AG10803 (cell line): ENCODE results near the gene MCTP1.

ENCODE experiments used
- DNase-seq: peaks from one replicate; pipeline ENCODE4 v3.0.0; 2010; ENCODE audit warnings: low read depth
- H3K4me3 ChIP-seq: 2 replicates; pipeline ENCODE4 v1.5.1; 2011; ENCODE audit warnings: mild to moderate bottlenecking, low read length, control low read depth
- CTCF ChIP-seq: conservative IDR thresholded peaks from 2 replicates; pipeline ENCODE4 v1.5.1; 2011; ENCODE audit warnings: mild to moderate bottlenecking, low read length, control low read depth, inconsistent platforms

The MCTP1 gene

GRCh38 chr5:94746731-94747124 lies 538.2 kb downstream of the MCTP1 start:
- TF ChIP-seq CTCF = no peak
- no peak for DNase-seq
- H3K4me3 ChIP-seq = no peak overlapping the region

- no peak for TF ChIP-seq CTCF
- DNase-seq = no peak
Measured at GRCh38 chr5:94745786-94746730, 538.8 kb downstream of the MCTP1 start.

GRCh38 chr5:94744906-94745305 lies 540.0 kb downstream of the MCTP1 start:
- DNase-seq = no peak
- no peak overlapping the region for H3K4me3 ChIP-seq
- no peak for TF ChIP-seq CTCF

More at GRCh38 chr5:94745786-94746730, 538.8 kb downstream of the MCTP1 start:
- H3K4me3 ChIP-seq = no peak overlapping the region

- no peak for DNase-seq
- no peak for TF ChIP-seq CTCF
- H3K4me3 ChIP-seq = no peak overlapping the region
Measured at GRCh38 chr5:94742852-94743251, 542.0 kb downstream of the MCTP1 start.

- no peak overlapping the region for H3K4me3 ChIP-seq
- no peak for TF ChIP-seq CTCF
- DNase-seq = no peak
Measured at GRCh38 chr5:94740286-94740685, 544.6 kb downstream of the MCTP1 start.

GRCh38 chr5:94736498-94736897 lies 548.4 kb downstream of the MCTP1 start:
- no peak for TF ChIP-seq CTCF
- no peak overlapping the region for H3K4me3 ChIP-seq
- no peak for DNase-seq

- no peak overlapping the region for H3K4me3 ChIP-seq
- no peak for TF ChIP-seq CTCF
- DNase-seq = no peak
Measured at GRCh38 chr5:94731471-94731870, 553.4 kb downstream of the MCTP1 start.
